PC-3 (cell line): ENCODE measurements around the gene CIAO2A.

ENCODE experiments used
- EZH2 ChIP-seq: fragments of 300-600 bp; sonication (generic); IDR thresholded peaks from one replicate; pipeline ENCODE4 v1.6.1; 2017; ENCODE audit warnings: antibody characterized with exemption, mild to moderate bottlenecking, low read length; ENCODE audit not compliant: unreplicated experiment
- EZH2phosphoT487 ChIP-seq: fragments of 300-600 bp; sonication (generic); IDR thresholded peaks from 2 replicates; pipeline ENCODE4 v1.6.1; 2018; ENCODE audit warnings: mild to moderate bottlenecking, antibody characterized with exemption, low read length, borderline replicate concordance
- TF ChIP-seq, protein P1 (sequence below): fragments of 300-600 bp; sonication (generic); conservative IDR thresholded peaks from 2 replicates; pipeline ENCODE4 v1.5.1; 2017; ENCODE audit warnings: antibody characterized with exemption, low read depth, mild to moderate bottlenecking, low read length

DNA sequence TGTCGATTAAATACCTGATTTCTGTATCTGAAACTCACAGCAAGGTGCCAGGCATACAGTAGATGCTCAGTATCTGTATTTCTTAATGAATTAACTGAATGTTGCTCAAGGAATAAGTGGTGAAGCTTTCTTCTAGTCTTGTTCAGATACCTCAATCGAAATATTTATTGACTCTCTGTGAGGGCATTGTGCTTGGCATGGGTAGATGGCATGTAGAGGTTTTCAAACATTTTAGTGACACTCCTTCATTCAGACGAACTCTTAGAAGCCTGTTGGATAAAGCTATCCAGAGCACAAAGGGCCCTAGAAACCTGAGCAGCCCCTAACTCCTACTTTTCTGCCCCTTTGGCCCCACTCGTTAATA, 1.8 kb upstream of the CIAO2A start:
- TF ChIP-seq, protein P1, sequence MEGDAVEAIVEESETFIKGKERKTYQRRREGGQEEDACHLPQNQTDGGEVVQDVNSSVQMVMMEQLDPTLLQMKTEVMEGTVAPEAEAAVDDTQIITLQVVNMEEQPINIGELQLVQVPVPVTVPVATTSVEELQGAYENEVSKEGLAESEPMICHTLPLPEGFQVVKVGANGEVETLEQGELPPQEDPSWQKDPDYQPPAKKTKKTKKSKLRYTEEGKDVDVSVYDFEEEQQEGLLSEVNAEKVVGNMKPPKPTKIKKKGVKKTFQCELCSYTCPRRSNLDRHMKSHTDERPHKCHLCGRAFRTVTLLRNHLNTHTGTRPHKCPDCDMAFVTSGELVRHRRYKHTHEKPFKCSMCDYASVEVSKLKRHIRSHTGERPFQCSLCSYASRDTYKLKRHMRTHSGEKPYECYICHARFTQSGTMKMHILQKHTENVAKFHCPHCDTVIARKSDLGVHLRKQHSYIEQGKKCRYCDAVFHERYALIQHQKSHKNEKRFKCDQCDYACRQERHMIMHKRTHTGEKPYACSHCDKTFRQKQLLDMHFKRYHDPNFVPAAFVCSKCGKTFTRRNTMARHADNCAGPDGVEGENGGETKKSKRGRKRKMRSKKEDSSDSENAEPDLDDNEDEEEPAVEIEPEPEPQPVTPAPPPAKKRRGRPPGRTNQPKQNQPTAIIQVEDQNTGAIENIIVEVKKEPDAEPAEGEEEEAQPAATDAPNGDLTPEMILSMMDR, result no peak
- TF ChIP-seq EZH2 (no peak), EZH2phosphoT487 (no peak)
